ENCODE results near the gene SLC24A3.

The SLC24A3 gene

DNA sequence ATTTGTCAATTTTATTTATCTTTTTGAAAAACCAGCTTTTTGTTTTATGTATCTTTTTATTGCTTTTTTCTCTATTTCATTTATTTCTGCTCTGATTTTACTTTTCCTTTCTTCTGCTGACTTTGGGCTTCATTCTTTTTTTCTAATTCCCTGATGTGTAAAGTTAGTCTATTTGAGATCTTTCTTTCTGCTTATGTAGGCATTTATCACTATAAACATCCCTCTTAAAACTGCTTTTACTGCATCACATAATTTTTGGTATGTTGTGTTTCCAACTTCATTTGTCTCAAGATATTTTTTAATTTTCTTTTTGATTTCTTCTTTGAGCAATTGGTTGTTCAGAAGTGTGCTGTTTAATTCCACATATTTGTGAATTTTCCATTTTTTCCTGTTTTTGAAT, 174.8 kb downstream of the SLC24A3 start:
- TF ChIP-seq, protein P1, sequence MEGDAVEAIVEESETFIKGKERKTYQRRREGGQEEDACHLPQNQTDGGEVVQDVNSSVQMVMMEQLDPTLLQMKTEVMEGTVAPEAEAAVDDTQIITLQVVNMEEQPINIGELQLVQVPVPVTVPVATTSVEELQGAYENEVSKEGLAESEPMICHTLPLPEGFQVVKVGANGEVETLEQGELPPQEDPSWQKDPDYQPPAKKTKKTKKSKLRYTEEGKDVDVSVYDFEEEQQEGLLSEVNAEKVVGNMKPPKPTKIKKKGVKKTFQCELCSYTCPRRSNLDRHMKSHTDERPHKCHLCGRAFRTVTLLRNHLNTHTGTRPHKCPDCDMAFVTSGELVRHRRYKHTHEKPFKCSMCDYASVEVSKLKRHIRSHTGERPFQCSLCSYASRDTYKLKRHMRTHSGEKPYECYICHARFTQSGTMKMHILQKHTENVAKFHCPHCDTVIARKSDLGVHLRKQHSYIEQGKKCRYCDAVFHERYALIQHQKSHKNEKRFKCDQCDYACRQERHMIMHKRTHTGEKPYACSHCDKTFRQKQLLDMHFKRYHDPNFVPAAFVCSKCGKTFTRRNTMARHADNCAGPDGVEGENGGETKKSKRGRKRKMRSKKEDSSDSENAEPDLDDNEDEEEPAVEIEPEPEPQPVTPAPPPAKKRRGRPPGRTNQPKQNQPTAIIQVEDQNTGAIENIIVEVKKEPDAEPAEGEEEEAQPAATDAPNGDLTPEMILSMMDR (conservative IDR thresholded peaks at IDR 0.05; ENCODE audit: low read length): no peak
- DNase-seq (ENCODE audit: low read depth): no peak
- no peak overlapping the region for H3K4me3 ChIP-seq (ENCODE audit: low read length)

- TF ChIP-seq, protein P1 (conservative IDR thresholded peaks at IDR 0.05; ENCODE audit: low read length): no peak
- no peak for DNase-seq (ENCODE audit: low read depth)
- H3K4me3 ChIP-seq (ENCODE audit: low read length): no peak overlapping the region
These were observed 180.1 kb downstream of the SLC24A3 start for GRCh38 chr20:19392344-19393130.

DNA sequence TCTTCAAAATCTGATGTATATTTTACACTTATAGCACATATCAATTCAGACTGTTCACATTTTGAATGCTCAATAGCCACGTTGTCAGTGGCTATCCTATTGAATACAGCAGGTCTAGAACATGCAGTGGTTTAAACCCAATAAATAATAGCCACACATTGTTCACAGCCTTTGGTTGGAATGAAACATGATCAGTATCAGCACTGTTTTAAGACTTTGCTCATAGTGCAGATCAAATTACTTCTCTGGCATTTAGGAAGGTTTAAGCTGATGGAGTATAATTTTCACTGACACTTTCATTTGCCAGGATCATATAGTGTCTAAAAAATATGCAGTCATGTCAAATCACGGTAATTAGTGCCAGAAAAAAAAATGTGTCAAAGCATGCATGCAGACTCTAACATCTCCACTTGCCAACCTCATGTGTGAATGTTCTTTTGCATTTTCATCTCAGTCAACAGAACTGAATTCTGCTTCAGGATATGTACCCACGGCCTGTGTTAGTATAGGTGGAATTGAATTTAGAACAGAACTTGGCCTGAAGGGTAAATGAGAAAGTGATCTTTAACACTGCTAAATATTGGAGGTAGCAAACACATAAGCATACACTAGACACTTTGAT, 184.1 kb downstream of the SLC24A3 start:
- TF ChIP-seq, protein P1 (conservative IDR thresholded peaks at IDR 0.05; ENCODE audit: low read length): no peak
- H3K4me3 ChIP-seq (ENCODE audit: low read length): no peak overlapping the region
- no peak for DNase-seq (ENCODE audit: low read depth)

DNA sequence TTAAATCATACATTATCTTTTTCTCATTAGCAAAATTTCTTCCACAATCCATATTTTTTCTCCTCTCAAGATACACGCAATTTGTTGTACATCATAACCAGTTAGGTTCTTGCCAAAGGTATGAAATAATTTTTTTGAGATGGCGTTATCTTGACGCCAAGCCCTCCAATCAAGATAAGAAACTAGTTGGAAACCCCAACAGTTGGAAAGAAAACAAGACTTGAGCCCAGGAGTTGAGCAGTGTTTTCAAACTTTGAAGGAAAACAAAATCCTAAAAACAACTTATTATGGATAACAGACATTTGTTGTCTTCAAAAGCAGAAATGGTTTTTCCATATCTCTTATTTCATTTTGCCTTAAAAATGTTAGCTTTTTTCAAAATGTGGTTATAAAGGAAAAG, 184.8 kb downstream of the SLC24A3 start:
- no peak overlapping the region for H3K4me3 ChIP-seq (ENCODE audit: low read length)
- TF ChIP-seq, protein P1 (conservative IDR thresholded peaks at IDR 0.05; ENCODE audit: low read length): no peak
- DNase-seq (ENCODE audit: low read depth): no peak

DNA sequence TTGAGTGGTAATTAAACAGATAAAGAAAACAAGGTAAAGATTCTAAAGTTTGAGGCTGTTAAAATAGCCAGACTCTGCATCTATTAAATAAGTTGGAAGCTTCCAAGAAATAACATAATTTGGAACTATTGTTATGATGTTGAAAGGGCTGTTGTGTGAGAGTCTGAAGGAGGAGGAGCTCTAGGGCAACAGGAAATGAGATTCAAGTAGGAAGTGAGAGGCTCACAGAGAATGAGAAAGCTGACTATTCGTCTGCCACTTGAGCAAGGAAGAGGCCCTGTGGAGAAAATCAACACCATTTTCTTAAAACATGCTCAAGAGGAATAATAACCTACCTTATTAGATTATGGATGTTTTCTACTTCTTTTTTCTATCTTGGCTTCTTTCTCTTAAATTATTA, 185.2 kb downstream of the SLC24A3 start:
- no peak overlapping the region for H3K4me3 ChIP-seq (ENCODE audit: low read length)
- TF ChIP-seq, protein P1 (conservative IDR thresholded peaks at IDR 0.05; ENCODE audit: low read length): no peak
- no peak for DNase-seq (ENCODE audit: low read depth)

DNA sequence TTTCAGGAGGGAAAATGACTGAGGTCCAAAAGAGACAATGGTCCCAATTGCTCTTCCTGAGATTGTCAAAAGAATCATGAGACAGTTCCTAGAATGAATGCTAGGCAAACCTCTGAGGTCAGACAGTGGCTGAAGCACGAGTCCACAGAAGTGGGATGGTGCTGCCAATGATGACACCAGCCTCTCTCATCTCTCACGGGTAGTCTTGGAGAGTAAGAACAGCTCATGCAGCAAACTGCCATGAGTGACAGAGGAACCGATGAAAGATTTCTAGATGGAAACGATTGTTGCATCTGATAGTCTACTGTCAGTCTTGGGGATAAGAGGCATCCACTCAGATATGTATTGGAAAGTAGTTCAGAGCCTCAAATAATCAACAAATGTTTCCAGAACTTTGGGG, 188.7 kb downstream of the SLC24A3 start:
- TF ChIP-seq, protein P1 (conservative IDR thresholded peaks at IDR 0.05; ENCODE audit: low read length): no peak
- no peak for DNase-seq (ENCODE audit: low read depth)
- no peak overlapping the region for H3K4me3 ChIP-seq (ENCODE audit: low read length)

DNA sequence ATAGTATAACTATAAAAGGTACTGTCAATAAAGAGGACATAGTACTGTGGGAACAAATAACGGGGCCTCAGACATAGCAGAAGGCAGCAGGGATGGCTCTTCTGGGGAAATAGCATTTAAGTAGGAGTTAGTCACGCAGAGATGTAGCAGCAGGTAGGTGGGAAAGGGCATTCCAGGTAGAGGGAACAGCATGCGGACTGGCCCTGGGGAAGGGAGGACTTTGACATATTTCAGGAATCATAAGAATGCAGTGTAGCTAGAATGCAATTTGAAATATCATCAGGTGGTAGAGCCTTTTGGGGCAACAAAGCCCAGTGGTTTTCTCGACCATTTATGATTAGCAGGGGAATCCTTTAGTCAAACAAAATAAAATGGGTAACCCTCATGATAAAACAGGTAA, 191.1 kb downstream of the SLC24A3 start:
- DNase-seq (ENCODE audit: low read depth): no peak
- TF ChIP-seq, protein P1 (conservative IDR thresholded peaks at IDR 0.05; ENCODE audit: low read length): no peak

More for the DNA sequence above, 191.1 kb downstream of the SLC24A3 start:
- no peak overlapping the region for H3K4me3 ChIP-seq (ENCODE audit: low read length)

Measured in AG10803 (cell line).